Central memory CD8-positive, alpha-beta T cell (primary cell): ENCODE data around the gene RMI2.
"Not testable (repeated sequence)": the region's sequence is repeated elsewhere in the genome, so short reads cannot be mapped to it uniquely, and the experiment has no call there.

Experiments used
- ATAC-seq: fragments of 150-1000 bp; cut with Tn5 transposase; replicated peaks from 2 replicates; pipeline ENCODE4 v1.10.0; 2022; ENCODE audit warnings: mild to moderate bottlenecking, moderate FRiP score, moderate number of reproducible peaks; ENCODE audit not compliant: poor library complexity, severe bottlenecking; ENCODE audit errors: extremely low read depth
- DNase-seq, 2 donors: peaks; one replicate each; pipeline ENCODE4 v3.0.0; 2021; ENCODE audit warnings: low spot score in 2 of 2
- H3K27ac Mint-ChIP-seq: one replicate; pipeline ENCODE4 v1.8.0; 2022; ENCODE audit warnings: low read depth, mild to moderate bottlenecking, moderate library complexity, mixed read lengths
- H3K27me3 Mint-ChIP-seq: one replicate; pipeline ENCODE4 v1.8.0; 2022; ENCODE audit warnings: mixed read lengths
- H3K36me3 Mint-ChIP-seq: one replicate; pipeline ENCODE4 v1.8.0; 2022; ENCODE audit warnings: mild to moderate bottlenecking, moderate library complexity, mixed read lengths; ENCODE audit not compliant: insufficient read depth
- H3K4me1 Mint-ChIP-seq: one replicate; pipeline ENCODE4 v1.8.0; 2022; ENCODE audit warnings: mixed read lengths
- H3K4me3 Mint-ChIP-seq: one replicate; pipeline ENCODE4 v1.8.0; 2022; ENCODE audit warnings: mild to moderate bottlenecking, moderate library complexity, mixed read lengths
- H3K9me3 Mint-ChIP-seq: one replicate; pipeline ENCODE4 v1.8.0; 2022; ENCODE audit warnings: mixed read lengths

Gene RMI2

DNA sequence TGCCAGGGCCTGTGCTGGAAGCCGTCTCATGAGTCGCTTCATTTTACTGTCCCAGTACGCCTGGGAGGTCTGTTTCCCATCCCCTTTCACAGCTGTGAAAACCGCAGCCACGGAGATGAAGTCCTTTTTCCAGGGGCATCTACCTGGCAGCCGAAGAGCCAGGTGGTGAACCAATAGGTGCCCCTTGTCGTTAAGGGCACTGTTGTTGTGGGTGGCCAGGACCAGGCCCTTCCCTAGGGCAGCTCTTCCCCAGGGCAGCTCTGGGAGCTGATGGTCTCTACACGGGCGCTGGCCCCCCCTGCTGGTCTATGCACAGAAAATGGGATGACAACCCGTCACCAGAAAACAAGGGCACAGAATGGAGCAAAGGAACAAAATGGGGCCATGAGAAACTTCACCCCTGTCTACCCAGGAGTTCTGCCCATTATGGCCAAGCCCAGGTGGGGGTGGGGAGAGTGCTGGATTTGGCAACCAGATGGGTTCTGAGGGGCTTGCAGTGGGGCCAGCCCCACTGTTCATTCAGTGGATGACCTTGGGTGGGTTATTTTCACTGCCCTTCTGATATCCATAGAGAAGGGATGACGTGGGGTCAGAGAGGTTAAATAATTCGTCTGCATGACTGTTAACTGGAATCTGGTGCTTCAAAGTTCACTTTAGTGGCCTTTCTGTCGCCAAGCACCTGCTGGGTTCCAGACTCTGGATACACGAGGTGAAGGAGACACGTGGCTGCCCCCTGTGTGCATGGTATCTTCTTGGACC is 11.5 kb downstream of the RMI2 start:
- no peak overlapping the region for H3K27ac Mint-ChIP-seq
- peaks cover 6% of the 10 kb centered on the region for H3K36me3 Mint-ChIP-seq
- peaks cover 31% of the 10 kb centered on the region for H3K4me1 Mint-ChIP-seq
- peaks cover 46% of the 10 kb centered on the region for H3K27me3 Mint-ChIP-seq
- H3K9me3 Mint-ChIP-seq: no peaks in the 10 kb centered on the region
- no peak overlapping the region for H3K4me3 Mint-ChIP-seq
- DNase-seq: no peak
- no peak for ATAC-seq

DNA sequence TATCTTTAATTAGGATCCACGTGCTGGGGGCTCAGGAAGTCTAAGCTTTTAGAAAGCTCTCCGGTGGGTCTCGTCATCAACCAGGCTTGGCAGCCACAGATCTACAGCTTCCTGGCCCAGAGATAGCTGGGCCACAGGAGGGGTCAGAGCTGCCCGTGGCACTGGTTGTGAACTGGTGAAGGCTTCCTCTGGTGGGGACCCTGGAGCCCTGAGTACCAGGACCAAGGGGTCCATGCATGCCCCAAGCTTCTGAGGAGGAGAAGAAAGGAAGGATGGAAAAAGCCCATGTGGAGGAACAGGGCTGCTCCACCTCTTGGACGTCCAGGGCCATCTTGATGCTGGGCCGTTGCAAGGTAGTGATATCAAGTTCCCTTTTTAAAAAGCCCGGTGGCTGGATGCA is 13.3 kb downstream of the RMI2 start:
- DNase-seq (no peak), ATAC-seq (no peak)
- H3K36me3 Mint-ChIP-seq: peaks cover 6% of the 10 kb centered on the region
- no peak overlapping the region for H3K27ac Mint-ChIP-seq
- H3K27me3 Mint-ChIP-seq: peaks cover 62% of the 10 kb centered on the region
- H3K4me1 Mint-ChIP-seq: peaks cover 47% of the 10 kb centered on the region
- no peak overlapping the region for H3K4me3 Mint-ChIP-seq
- H3K9me3 Mint-ChIP-seq: no peaks in the 10 kb centered on the region

DNA sequence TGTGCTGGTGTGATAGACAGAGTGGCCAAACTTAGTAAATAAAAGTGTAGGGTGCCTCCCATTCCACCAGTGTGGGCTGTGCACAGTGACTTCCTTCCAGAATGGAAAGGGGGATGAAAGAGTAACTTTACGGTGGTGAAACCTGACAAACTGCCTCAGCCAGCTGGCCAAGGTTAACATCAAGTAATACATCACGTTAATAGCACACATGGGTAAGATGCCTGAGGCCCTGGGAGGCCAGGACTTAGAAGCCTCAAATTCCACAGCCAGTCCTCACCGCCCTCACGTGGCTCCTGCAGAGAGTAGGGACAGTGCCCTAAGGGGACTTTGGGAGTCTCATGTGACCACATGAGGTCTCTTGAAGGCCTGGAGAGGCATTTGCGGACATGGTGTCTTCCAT is 14.1 kb downstream of the RMI2 start:
- H3K36me3 Mint-ChIP-seq: peaks cover 6% of the 10 kb centered on the region
- peaks cover 46% of the 10 kb centered on the region for H3K4me1 Mint-ChIP-seq
- H3K4me3 Mint-ChIP-seq: no peak overlapping the region
- H3K9me3 Mint-ChIP-seq: no peaks in the 10 kb centered on the region
- DNase-seq: no peak
- no peak for ATAC-seq
- H3K27ac Mint-ChIP-seq: no peak overlapping the region
- H3K27me3 Mint-ChIP-seq: peaks cover 63% of the 10 kb centered on the region

DNA sequence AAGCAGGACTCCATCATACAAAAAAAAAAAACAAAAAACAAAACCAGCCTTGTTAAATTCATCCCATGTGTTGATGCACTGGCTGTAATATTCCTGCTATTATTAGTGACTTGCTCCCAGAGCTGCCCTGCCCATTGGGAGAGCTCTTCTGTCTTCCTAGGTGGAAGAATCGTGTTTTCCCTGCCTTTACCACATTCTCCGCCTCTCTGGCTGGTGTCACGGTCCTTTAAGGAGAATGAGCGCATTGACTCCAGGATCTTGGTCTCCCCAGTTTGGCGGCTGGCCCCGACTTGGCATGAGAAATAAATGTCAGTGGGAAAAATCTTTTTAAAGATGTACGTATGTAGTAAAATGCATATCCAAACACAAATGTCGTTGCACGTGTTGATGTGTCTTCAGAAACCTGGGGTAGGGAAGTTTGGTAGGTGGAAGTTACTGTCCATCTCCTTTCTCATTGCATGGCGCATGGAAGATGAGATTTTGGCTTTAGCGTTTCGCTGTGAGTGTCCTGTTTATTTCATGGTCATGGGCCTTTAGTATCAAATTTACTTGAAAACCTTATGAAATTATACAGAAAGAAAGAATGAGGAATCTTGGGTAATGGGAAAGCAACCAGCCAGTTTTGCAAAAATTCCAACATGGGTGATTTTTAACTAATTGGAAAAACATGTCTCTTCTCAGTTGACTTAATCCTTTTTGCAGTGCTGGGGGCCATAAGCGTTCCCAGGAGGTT is 15.5 kb downstream of the RMI2 start:
- Mint-ChIP-seq H3K4me3 (peak overlapping the region; percentile 72), H3K36me3 (no peaks in the 10 kb centered on the region), H3K4me1 (peaks cover 31% of the 10 kb centered on the region), H3K27me3 (peaks cover 63% of the 10 kb centered on the region), H3K27ac (no peak overlapping the region), H3K9me3 (no peaks in the 10 kb centered on the region)
- no peak for DNase-seq
- no peak for ATAC-seq

DNA sequence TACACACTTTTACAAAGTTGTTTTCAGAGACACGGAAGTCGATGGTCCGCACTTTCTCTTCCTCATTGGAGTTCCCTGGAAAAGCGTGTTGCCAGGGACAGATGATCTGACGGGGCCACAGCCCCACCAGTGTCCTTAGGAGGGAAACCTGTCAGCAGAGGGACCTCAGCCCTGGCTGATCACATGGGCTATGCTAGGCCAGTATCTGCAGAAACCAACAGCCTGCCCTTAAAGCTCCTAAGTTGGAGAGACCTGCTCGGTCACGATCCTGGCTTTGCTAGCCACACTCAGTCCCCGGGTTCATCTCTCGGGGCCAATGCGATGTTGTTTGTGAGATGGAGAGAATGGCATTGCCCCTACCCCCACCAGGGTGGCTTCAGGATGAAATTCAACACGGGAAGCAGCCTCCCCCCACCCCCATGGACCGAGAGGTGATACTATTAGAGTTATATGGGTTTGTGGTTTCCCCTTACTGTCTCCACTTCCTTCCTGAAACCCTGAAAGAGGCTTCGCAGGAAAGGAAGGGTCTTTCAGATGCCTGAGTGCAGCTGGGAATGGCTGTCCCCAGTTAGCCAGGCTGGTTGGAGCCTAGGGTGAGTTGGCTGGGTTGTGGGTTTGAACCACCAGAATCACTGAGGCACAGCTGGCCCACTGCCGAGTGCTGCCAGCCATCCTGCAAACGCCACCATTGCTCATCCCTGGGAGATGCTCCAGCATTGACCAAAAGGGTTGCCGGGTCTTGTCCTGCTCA is 16.6 kb downstream of the RMI2 start:
- H3K4me3 Mint-ChIP-seq: peak overlapping the region; percentile 72
- DNase-seq (no peak), ATAC-seq (peak; percentile 84)
- no peak overlapping the region for H3K27ac Mint-ChIP-seq
- peaks cover 28% of the 10 kb centered on the region for H3K4me1 Mint-ChIP-seq
- peaks cover 61% of the 10 kb centered on the region for H3K27me3 Mint-ChIP-seq
- H3K36me3 Mint-ChIP-seq: no peaks in the 10 kb centered on the region
- no peaks in the 10 kb centered on the region for H3K9me3 Mint-ChIP-seq

GRCh38 chr16:11363927-11364258 is 18.6 kb downstream of the RMI2 start:
- Mint-ChIP-seq H3K9me3 (no peaks in the 10 kb centered on the region), H3K36me3 (peaks cover 2% of the 10 kb centered on the region), H3K4me3 (no peak overlapping the region), H3K27ac (no peak overlapping the region), H3K27me3 (peaks cover 45% of the 10 kb centered on the region), H3K4me1 (peaks cover 28% of the 10 kb centered on the region)
- no peak for DNase-seq
- no peak for ATAC-seq

DNA sequence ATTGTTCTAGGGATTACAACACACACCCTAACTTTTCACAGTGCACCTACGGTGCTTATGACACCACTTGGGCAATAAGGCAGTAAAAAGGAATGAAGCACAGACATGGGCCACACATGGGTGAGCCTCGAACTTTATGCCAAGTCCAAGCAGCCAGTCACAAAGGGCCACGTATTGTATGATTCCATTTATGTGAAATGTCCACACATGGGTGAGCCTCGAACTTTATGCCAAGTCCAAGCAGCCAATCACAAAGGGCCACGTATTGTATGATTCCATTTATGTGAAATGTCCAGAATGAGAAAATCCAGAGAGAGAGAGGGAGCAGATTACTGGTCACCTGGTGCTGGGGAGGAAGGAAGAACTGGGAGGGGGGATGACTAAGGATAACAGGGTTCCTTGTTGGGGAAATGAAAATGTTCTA is 22.2 kb downstream of the RMI2 start:
- Mint-ChIP-seq H3K4me1 (peaks cover 8% of the 10 kb centered on the region), H3K27ac (no peak overlapping the region), H3K9me3 (no peaks in the 10 kb centered on the region), H3K4me3 (no peak overlapping the region), H3K36me3 (peaks cover 2% of the 10 kb centered on the region), H3K27me3 (peaks cover 10% of the 10 kb centered on the region)
- ATAC-seq (no peak), DNase-seq (no peak)

DNA sequence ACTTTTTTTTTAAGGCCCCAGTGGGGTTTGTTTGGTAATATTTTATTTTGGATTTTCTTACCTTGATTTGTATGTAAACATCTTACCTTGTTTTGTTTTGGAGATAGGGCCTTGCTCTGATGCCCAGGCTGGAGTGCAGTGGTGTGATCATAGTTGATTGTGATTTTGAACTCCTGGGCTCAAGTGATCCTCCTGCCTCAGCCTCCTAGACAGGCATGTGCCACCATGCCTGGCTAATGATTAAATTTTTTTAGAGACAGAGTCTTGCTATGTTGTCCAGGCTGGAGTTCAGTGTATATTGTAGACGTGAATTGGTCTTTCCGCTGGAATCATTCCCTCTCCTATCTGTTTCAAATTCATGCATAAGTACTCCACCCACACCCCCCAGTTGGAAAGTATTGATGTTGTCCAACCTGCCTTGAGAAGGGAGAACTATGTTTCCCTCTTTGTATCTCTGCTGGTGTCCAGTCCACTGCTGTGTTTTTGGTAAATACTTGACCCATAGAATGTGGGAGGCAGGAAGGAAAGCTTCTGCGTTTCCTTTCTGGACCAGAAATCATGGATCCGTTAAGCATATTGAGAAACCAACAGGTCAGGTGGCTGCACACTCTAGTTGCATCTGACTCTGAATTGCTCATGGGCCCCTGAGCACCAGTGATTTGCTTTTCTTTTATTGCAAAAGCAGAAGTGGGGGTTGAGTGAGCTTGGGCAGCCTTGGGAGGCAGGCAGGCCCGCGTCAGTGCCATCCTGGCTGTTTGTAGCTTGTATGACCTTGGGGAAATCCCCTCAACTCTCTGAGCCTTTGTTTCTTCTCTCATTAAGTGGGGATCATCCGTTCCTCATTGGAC is 25.0 kb downstream of the RMI2 start:
- ATAC-seq: no peak
- H3K4me3 Mint-ChIP-seq: no peak overlapping the region
- DNase-seq: no peak
- no peaks in the 10 kb centered on the region for H3K9me3 Mint-ChIP-seq
- H3K4me1 Mint-ChIP-seq: no peaks in the 10 kb centered on the region
- no peaks in the 10 kb centered on the region for H3K27me3 Mint-ChIP-seq
- H3K36me3 Mint-ChIP-seq: peaks cover 4% of the 10 kb centered on the region
- H3K27ac Mint-ChIP-seq: no peak overlapping the region

DNA sequence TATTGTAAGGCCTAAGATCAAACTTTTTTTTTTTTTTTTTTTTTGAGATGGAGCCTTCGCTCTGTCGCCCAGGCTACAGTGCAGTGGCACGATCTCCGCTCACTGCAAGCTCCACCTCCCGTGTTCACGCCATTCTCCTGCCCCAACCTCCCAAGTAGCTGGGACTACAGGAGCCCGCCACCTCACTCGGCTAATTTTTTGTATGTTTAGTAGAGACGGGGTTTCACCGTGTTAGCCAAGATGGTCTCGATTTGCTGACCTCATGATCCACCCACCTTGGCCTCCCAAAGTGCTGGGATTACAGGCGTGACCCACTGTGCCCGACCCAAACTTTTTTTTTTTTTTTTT is 25.6 kb downstream of the RMI2 start:
- not testable (repeated sequence) for H3K27me3 Mint-ChIP-seq, H3K9me3 Mint-ChIP-seq, H3K4me3 Mint-ChIP-seq, H3K27ac Mint-ChIP-seq, DNase-seq, H3K4me1 Mint-ChIP-seq, ATAC-seq, H3K36me3 Mint-ChIP-seq

DNA sequence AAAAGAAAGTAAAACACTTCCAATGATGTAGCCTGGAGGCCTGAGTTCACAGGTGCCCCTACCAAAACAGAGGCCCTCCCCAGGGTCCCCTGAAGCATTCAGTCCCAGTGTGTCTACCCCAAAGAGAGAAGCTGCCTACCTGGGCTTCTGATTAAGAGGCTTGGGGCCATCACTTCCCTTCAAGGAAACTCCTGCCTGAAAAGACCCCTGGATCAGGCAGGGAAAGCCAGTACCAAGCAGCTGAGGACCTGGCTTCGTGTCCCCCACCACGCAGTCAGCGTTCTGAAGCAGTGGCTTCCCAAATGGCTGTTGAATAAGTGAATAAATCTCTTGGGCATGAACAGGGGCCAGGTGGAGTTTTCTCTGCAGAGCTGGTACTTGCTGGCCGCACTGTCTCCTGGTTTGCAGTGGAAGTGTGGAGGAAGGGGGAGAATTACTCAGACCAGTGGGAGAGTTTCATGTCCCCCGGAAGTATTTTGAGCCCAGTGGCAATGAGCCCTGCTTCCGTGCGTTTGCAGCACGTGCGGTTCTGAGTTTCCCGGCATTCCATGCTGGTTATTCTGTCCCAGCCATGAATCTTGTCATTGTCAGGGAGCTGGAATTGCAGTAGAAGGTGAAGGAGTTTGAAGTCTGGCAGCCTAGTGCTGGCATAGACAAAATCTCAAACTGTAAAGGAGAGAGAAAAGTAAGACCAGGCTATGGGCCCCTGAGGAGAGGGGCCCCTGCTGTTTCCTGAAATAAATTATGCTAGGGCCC is 27.0 kb downstream of the RMI2 start:
- Mint-ChIP-seq H3K4me3 (no peak overlapping the region), H3K9me3 (no peaks in the 10 kb centered on the region), H3K4me1 (no peaks in the 10 kb centered on the region), H3K27ac (no peak overlapping the region), H3K36me3 (peaks cover 4% of the 10 kb centered on the region), H3K27me3 (no peaks in the 10 kb centered on the region)
- ATAC-seq: no peak
- no peak for DNase-seq

DNA sequence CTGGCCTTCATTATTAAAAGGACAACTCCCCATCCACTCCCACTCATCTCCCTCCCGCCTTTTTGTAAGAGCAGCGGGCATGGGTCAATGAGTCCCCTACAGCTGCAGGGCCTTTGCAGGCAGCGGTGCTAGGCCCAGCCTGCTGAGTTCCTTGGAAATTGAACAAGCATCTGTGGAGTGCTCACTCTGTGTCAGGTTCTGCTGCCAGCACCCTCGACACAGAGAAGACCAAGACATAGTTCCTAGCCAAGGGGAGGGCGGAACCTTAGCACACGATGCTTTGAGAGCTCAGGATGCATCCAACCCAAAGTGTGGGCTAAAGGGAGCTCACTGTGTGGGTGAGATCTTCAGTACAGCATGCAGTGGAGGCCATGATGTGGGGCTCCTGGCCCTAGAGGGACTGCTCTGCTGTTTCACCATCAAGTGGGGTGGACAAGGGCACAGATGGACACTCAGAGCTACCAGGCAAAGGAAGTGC is 27.6 kb downstream of the RMI2 start:
- Mint-ChIP-seq H3K4me3 (no peak overlapping the region), H3K9me3 (no peaks in the 10 kb centered on the region), H3K27me3 (no peaks in the 10 kb centered on the region), H3K4me1 (no peaks in the 10 kb centered on the region), H3K36me3 (peaks cover 2% of the 10 kb centered on the region), H3K27ac (no peak overlapping the region)
- ATAC-seq (no peak), DNase-seq (no peak)

DNA sequence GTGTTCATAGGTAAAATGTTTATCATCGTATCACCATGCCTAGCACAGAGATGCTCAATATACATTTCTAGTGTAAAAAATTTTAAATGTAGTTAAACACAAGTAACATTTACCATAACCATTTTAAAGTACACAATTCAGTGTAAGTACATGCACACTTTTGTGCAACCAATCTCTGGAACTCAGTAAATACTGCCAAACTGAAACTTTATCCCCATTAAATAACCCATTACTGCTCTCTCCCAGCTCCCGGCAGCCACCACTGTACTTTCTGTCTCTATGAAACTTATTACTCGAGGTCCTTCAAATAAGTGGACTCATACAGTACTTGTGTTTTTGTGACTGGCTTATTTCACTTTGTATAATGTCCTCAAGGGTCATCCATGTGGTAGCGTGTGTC is 29.0 kb downstream of the RMI2 start:
- Mint-ChIP-seq H3K27me3 (no peaks in the 10 kb centered on the region), H3K27ac (no peak overlapping the region), H3K9me3 (no peaks in the 10 kb centered on the region), H3K36me3 (peaks cover 2% of the 10 kb centered on the region), H3K4me1 (peaks cover 3% of the 10 kb centered on the region), H3K4me3 (no peak overlapping the region)
- DNase-seq: no peak
- ATAC-seq: no peak
